GM19240 (cell line): ENCODE results near the gene TMIGD1.
"Not testable (repeated sequence)": the region's sequence is repeated elsewhere in the genome, so short reads cannot be mapped to it uniquely, and the experiment has no call there.

Experiments used
- DNase-seq: peaks from one replicate; pipeline ENCODE4 v3.0.0; 2011; ENCODE audit warnings: low spot score; ENCODE audit not compliant: insufficient read length

Gene TMIGD1

DNA sequence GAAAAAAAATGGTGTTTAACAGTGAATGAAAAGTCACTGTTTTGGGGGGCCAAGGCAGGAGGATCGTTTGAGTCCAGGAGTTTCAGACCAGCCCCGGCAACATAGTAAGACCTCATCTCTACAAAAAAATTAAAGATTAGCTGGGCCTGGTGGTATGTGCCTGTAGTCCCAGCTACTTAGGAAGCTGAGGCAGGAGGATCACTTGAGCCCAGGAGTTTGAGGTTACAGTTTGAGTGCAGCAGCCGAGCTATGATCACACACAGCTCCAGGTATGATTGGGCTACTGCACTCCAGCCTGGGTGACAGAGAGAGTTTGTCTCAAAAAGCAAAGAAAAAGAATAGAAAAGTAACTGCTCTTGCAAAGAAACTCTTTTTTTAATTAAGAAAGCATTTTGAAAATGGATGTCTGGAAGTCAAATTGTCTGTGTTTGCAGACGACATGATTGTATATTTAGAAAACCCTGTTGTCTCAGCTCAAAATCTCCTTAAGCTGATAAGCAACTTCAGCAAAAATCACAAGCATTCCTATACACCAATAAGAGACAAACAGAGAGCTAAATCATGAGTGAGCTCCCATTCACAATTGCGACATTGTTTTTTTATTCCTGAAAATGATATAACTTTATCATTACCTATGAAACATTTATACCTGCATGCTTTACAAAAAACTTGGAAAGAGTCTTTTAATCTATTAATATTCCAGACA, 24.4 kb upstream of the TMIGD1 start:
- no peak for DNase-seq

GRCh38 chr17:30357476-30357875, 23.6 kb upstream of the TMIGD1 start:
- no peak for DNase-seq

GRCh38 chr17:30354701-30355100, 20.8 kb upstream of the TMIGD1 start:
- DNase-seq: no peak

DNA sequence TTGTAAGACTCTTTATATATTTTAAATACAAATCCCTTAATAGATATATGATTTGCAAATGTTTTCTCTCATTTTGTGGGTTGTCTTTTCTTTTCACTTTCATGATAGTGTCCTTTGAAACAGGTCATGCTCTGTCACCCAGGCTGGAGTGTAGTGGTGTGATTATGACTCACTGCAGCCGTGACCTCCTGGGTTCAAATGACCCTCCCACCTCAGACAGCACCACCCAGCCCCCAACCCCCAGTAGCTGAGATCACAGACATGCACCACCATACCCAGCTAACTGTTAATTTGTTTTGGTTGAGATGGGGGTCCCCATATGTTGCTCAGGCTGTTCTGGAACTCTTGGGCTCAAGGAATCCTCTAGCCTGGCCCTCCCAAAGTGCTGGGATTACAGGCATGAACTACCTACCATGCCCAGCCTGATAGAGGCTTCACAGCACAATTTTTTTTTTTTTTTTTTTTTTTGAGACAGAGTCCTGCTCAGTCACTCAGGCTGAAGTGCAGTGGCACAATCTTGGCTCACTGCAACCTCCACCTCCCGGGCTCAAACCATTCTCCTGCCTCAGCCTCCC, 18.5 kb upstream of the TMIGD1 start:
- no peak for DNase-seq

DNA sequence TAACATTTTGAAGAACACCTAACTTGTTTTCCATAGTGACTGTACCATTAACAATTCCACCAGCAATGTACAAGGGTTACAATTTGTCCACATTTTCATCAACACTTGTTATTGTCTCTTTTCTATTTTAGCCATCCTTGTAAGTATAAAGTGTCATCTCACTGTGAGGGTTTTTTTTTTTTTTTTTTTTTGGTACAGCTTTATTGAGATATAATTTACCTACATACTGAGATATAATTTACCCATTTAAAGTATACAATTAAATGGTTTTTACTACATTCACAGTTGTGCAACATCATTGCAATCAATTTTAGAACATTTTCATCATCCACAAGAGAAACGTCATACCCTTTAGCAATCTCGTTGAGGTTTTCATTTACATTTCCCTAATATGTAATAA, 17.9 kb upstream of the TMIGD1 start:
- no peak for DNase-seq

- not testable (repeated sequence) for DNase-seq
Measured at GRCh38 chr17:30351263-30351662, 17.4 kb upstream of the TMIGD1 start.

- no peak for DNase-seq
Measured at GRCh38 chr17:30349252-30349651, 15.4 kb upstream of the TMIGD1 start.

- no peak for DNase-seq
Measured at GRCh38 chr17:30347488-30347887, 13.6 kb upstream of the TMIGD1 start.

DNA sequence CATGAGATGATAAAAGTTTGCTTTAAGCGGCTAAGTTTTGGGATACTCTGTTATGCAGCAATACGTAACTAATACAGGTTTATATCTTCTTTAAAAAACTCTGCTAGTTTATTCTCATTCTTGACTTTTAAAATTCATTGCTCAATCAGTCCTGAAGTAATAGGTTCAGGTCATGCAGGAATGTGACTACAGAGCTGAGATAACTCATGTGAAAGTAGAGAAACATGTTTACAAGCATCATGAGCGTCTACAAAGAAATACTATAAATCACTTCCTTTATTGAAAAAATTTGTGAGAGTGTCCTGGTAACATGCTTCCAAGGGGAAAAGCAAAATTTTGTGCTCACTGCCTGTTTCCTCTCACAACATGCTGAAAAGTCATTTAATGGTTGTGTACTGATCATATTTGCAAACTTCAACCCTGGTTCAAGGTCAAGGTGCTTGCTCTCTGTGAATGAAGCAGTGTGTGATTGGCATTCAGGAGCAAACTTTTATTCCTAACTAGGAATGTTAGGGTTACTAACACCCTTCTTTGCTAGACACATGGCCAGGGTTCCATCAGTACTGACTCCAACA, 12.5 kb upstream of the TMIGD1 start:
- DNase-seq: no peak

DNA sequence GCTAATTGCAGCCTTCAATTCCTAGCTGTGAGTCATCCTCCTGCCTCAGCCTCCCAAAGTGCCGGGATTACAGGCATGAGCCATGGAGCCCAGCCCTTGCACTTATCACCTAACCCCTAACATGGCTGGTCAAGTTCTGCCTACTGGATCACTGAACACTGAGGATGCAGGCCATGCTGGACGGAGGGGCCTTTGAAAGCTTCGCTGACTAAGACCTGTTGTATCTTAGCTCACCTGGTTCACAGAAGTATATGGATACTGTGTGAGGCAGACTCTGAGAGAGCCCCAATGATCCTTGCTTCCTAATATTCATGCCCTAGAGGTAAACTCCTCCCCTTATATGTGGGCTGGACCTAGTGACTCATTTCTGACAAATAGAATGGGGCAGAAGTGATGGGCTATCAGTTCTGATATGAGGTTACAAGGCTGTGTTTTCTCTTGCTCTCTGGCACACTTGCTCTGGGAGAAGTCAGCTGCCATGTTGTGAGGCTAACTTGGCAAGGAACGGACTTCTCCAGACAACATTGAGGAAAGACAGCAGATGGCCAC, 11.7 kb upstream of the TMIGD1 start:
- DNase-seq: no peak

DNA sequence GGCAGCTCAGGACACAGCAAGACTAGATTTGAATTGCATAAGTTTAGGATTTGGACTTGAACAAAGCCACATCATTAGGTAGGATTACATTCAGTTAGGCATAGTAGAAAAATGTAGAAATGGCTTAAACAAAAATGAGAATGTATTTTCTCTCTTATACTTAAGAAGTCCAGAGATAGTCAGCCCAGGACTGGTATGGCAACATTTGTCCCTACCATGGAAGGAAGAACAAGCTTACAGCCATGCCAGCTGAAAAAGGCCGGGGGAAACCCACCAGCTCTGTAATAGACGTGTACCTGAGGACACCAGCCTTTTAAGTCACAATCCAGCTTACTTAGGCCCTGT, 11.2 kb upstream of the TMIGD1 start:
- no peak for DNase-seq

DNA sequence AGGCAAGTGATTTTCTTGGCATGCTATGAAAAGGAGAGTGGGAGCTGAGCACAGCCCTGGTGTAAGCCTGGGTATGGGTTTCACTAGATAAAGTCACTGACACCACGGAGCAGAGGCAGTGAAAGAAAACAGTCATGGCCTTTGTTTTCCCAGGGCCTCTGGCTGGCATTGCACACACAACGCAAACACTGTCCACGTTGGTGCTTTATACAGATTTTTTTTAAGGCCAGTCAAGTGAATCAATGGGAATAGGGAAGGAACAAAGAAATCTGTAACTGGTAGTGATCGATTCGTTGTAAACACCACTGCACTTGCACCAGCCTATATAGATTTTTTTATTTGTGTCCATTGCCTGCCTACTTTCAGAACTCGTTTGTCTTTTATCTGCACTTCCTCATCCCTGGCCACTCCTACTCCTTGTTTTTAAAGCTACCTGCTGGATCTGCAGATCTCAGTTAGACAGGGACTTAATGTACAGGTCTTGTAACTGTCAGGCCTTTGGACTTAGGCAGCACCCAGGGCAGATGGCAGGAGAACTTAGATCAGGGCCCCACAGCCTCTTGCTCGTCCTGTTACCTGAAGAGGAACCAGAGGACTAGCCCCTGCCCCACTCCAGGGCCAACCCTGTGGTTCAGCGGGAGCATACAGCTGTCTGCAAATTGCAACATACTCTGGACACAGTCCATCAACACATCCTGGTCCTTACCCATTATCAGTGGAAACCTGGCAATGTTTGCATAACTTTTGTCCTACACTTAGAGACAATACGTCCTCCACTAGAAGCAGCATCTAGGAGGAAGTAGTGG, 10.6 kb upstream of the TMIGD1 start:
- no peak for DNase-seq

DNA sequence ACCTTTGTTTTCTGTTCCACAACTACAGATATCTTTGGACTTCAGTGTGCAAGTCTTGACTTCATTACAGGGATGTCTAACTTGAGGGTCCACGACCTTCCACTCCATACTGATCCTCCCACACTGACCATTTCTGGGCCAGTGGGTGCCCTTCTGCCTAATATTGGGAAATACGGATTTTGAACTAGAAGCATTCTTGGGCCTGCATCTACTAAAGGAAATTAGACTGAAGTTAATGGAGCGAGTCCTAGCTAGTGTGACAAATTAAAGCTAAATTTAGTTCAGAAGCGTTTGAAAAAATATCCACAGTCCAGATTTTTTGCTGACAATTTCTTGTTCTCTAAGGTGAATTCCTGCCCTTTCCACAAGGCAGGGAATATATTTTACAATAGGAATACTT, 9.9 kb upstream of the TMIGD1 start:
- DNase-seq: no peak

DNA sequence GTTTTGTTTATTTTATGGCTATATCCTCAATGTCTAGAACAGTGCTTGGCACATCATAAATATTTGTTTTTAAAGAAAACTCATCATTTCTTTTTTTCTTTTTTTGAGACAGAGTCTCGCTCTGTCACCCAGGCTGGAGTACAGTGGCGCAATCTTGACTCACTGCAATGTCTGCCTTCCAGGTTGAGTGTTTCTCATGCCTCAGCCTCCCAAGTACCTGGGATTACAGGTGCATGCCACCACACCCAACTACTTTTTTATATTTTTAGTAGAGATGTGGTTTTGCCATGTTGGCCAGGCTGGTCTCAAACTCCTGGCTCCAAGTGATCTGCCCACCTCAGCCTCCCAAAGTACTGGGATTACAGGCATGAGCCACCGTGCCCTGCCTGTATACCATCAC, 9.4 kb upstream of the TMIGD1 start:
- not testable (repeated sequence) for DNase-seq

DNA sequence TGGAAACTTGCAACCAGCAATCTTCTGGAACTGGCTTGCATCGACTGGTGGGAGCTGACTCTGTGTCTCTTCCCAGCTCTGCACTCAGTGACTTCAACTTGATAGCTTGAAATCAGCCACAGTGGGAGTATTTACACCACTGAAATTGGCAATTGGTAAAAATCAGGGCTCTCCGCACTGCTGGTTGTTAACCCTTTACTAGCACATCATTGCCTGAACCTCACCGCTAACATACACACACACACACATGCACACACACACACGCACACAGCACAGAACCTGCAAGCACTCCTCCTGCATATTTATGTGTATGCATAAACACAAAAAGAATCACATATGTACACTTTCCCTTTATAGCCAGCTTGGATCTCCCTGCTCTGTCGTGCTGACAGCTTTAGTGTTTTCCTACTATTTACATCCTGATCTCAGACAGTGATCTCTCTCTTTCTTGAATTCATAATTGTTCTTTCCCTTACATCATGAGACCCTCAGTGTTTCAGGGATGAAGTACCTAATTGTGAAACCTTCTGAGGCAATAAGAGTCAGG, 7.9 kb upstream of the TMIGD1 start:
- DNase-seq: no peak

DNA sequence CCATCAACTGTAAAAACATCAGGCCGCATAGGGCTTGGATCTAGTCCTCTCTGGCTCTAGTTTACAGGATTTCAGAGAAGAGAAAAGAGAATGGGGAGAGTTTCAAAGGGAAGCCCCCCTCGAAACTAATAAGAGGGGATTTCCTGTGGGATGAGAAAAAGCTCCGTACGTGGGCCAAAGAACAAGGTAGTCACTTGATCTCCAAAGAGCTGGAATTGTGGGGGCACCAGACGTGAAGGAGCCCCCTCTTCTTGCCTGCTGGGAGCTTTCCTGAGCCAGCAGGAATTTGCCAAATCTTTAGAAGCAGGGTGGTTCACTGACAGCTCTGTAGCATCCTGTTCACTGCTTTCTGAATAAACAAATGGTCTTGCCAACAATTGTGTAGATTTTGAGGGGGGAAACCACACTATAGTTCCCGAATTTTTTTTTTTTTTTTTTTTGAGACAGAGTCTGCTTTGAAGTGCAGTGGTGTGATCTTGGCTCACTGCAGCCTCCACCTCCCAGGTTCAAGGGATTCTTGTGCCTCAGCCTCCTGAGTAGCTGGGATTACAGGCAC, 7.0 kb upstream of the TMIGD1 start:
- DNase-seq: no peak

- no peak for DNase-seq
Measured at GRCh38 chr17:30339086-30339485, 5.2 kb upstream of the TMIGD1 start.

DNA sequence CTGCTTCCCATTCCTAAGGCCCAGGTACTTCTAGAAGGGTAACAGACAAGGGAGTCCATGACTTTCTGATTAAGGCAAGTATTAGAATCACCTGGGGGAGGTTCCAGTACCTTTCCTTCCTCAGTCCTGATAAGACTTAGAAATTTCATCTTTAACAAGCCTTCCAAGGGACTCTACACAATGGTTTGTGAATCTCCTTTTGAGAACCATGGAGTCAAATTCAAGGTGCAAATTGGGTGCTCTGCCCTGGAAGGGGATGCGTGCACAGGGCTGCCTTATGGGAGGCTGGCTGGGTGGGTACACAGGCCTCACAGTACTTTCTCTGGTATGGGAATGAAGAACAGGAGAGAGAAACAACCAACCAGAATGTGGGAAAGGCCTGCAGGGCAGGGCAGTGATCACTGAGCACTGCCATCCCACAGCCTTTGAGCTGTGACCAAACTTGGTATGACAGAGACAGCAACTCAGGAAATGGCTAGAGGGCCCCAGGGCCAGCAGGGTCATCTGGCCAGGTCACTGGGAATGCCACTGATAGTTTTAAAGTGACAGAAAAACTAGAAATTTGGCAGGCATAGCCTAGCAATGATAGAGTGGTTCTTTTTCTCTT, 3.6 kb upstream of the TMIGD1 start:
- DNase-seq: no peak

DNA sequence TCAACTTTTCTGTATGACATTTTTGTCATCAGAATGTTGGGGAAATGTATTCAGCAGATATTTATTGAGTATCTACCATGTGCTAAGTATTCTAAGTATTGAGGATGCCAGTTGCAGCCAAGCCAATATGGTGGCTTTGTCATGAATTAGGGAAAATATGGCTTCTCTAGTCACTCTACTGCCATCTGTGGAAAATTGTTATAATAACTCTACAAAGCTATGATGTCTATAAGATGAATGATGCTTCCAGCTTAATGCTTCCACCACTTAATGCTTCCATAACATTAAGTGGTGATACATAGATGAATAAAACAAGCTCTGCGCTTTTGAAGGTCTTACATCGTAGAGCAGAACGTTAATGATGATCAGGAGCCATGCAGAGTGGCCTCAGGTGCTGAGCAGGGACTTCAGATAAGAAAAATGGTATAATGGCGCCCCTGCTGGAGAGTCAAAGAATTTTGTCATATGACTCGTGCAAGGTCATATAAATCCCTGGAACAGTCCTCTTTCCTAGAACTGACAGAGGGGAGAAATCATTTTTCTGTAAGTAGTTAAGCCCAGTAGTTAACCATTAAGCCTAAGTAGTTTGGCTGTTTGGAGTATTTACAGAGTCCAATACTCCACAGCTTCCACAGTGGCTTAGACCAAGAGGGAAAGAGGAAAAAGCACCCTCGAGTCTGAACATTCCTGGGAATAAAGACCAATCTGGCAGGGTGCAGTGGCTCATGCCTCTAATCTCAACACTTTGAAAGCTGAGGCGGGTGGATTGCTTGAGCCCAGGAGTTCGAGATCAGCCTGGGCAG, 2.7 kb upstream of the TMIGD1 start:
- no peak for DNase-seq

DNA sequence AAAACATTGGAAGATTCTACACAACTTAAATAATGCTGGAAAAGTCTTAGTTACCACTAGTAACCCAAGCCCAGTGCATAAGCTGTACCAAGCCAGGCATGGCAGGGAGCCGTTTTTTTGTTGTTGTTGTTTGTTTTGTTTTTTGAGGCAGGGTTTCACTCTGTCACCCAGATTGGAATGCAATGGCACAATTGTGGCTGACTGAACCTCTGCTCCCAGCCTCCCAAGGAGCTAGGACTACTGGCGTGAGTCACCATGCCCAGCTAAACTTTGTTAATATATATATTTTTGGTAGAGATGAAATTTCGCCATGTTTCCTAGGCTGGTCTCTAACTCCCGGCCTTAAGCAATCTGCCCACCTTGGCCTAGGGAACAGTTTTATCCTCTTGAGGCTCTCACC, 564 bp upstream of the TMIGD1 start:
- no peak for DNase-seq
